H9 (cell line): ENCODE data around the gene ITPKB. TPM values are rescaled to one million over a fixed set of nuclear protein-coding genes. Genes with fewer than 3 reads are reported as not detected.

Source experiments
- DNase-seq: peaks from one replicate; pipeline ENCODE4 v3.0.0-alpha.2; 2017
- H2AFZ ChIP-seq: one replicate; pipeline ENCODE4 v1.6.1; 2013; ENCODE audit warnings: mild to moderate bottlenecking, low read length, control low read depth, moderate library complexity
- H2AK5ac ChIP-seq: 2 replicates; pipeline ENCODE4 v1.6.1; 2013; ENCODE audit warnings: low read length, control low read depth, mixed read lengths; ENCODE audit not compliant: insufficient read length
- H2BK120ac ChIP-seq: one replicate; pipeline ENCODE4 v1.6.1; 2013; ENCODE audit warnings: low read depth, mild to moderate bottlenecking, low read length, control low read depth, inconsistent platforms; ENCODE audit not compliant: poor library complexity, severe bottlenecking
- H2BK12ac ChIP-seq: 2 replicates; pipeline ENCODE4 v1.6.1; 2013; ENCODE audit warnings: low read length, control low read depth, mixed read lengths, low read depth; ENCODE audit not compliant: insufficient read length
- H2BK15ac ChIP-seq: 2 replicates; pipeline ENCODE4 v1.6.1; 2013; ENCODE audit warnings: low read depth, low read length, control low read depth
- H2BK20ac ChIP-seq: one replicate; pipeline ENCODE4 v1.6.1; 2013; ENCODE audit warnings: low read depth, mild to moderate bottlenecking, low read length, control low read depth, inconsistent platforms; ENCODE audit not compliant: poor library complexity, severe bottlenecking
- H2BK5ac ChIP-seq: 2 replicates; pipeline ENCODE4 v1.6.1; 2013; ENCODE audit warnings: low read length, control low read depth, mixed read lengths; ENCODE audit not compliant: insufficient read length
- H3K14ac ChIP-seq: 2 replicates; pipeline ENCODE4 v1.6.1; 2013; ENCODE audit warnings: low read length, control low read depth; ENCODE audit not compliant: insufficient read depth
- H3K18ac ChIP-seq: 2 replicates; pipeline ENCODE4 v1.6.1; 2013; ENCODE audit warnings: low read depth, mild to moderate bottlenecking, mixed read lengths, low read length, control low read depth; ENCODE audit not compliant: insufficient read length
- H3K23ac ChIP-seq: 2 replicates; pipeline ENCODE4 v1.6.1; 2013; ENCODE audit warnings: low read length, control low read depth, mixed read lengths, low read depth; ENCODE audit not compliant: insufficient read length
- H3K23me2 ChIP-seq: 2 replicates; pipeline ENCODE4 v1.6.1; 2013; ENCODE audit warnings: low read depth, mild to moderate bottlenecking, mixed read lengths, low read length, control low read depth; ENCODE audit not compliant: insufficient read length, poor library complexity, severe bottlenecking
- H3K27ac ChIP-seq: 2 replicates; pipeline ENCODE4 v1.5.1; 2013; ENCODE audit warnings: low read length, control low read depth, mixed read lengths, low read depth; ENCODE audit not compliant: insufficient read length
- H3K27me3 ChIP-seq: 2 replicates; pipeline ENCODE4 v1.6.1; 2013; ENCODE audit warnings: low read length, control low read depth, inconsistent platforms; ENCODE audit not compliant: insufficient read depth
- H3K4ac ChIP-seq: 2 replicates; pipeline ENCODE4 v1.6.1; 2013; ENCODE audit warnings: low read depth, mild to moderate bottlenecking, control low read depth, inconsistent platforms, low read length, moderate library complexity
- H3K4me1 ChIP-seq: 2 replicates; pipeline ENCODE4 v1.6.1; 2013; ENCODE audit warnings: low read length, control low read depth, inconsistent platforms; ENCODE audit not compliant: insufficient read depth
- H3K4me2 ChIP-seq: 2 replicates; pipeline ENCODE4 v1.6.1; 2013; ENCODE audit warnings: low read length, control low read depth, mixed read lengths; ENCODE audit not compliant: insufficient read length, insufficient read depth
- H3K56ac ChIP-seq: 2 replicates; pipeline ENCODE4 v1.6.1; 2013; ENCODE audit warnings: low read depth, mild to moderate bottlenecking, mixed read lengths, low read length, control low read depth; ENCODE audit not compliant: insufficient read length
- H3K79me1 ChIP-seq: 2 replicates; pipeline ENCODE4 v1.6.1; 2013; ENCODE audit warnings: low read depth, mild to moderate bottlenecking, moderate library complexity, low read length, control low read depth, inconsistent platforms; ENCODE audit not compliant: insufficient read depth, poor library complexity, severe bottlenecking
- H3K79me2 ChIP-seq: 2 replicates; pipeline ENCODE4 v1.6.1; 2013; ENCODE audit warnings: low read length, control low read depth, inconsistent platforms; ENCODE audit not compliant: insufficient read depth
- H3K9ac ChIP-seq: 2 replicates; pipeline ENCODE4 v1.6.1; 2013; ENCODE audit warnings: low read length, control low read depth, mixed read lengths; ENCODE audit not compliant: insufficient read length; ENCODE audit errors: extremely low read depth
- H3K9me3 ChIP-seq: one replicate; pipeline ENCODE4 v1.6.1; 2013; ENCODE audit warnings: low read depth, low read length, inconsistent platforms; ENCODE audit not compliant: control insufficient read depth
- H3T11ph ChIP-seq: one replicate; pipeline ENCODE4 v1.6.1; 2013; ENCODE audit warnings: mild to moderate bottlenecking, low read length, control low read depth, inconsistent platforms
- H4K20me1 ChIP-seq: one replicate; pipeline ENCODE4 v1.6.1; 2013; ENCODE audit not compliant: control insufficient read depth, insufficient read length, insufficient read depth
- H4K5ac ChIP-seq: 2 replicates; pipeline ENCODE4 v1.6.1; 2013; ENCODE audit warnings: low read depth, mild to moderate bottlenecking, mixed read lengths, low read length, control low read depth; ENCODE audit not compliant: insufficient read length
- H4K8ac ChIP-seq: replicated peaks from 2 replicates; pipeline ENCODE4 v1.6.1; 2013; ENCODE audit warnings: low read length, control low read depth, mixed read lengths, low read depth; ENCODE audit not compliant: insufficient read length
- H4K91ac ChIP-seq: 2 replicates; pipeline ENCODE4 v1.6.1; 2013; ENCODE audit warnings: low read depth, mild to moderate bottlenecking, moderate library complexity, mixed read lengths, low read length, control low read depth; ENCODE audit not compliant: insufficient read length
- H3K27ac Mint-ChIP-seq, 3 experiments: 2 replicates in 2 of 3; 3 replicates in 1 of 3; pipeline ENCODE4 v1.8.0; 2020 to 2021; ENCODE audit warnings: mixed read lengths in 3 of 3, mild to moderate bottlenecking in 1 of 3, moderate library complexity in 1 of 3
- H3K27me3 Mint-ChIP-seq: 2 replicates; pipeline ENCODE4 v1.8.0; 2021; ENCODE audit warnings: low read depth, mild to moderate bottlenecking, moderate library complexity, mixed read lengths
- H3K36me3 Mint-ChIP-seq, 3 experiments: 2 replicates in 2 of 3; 3 replicates in 1 of 3; pipeline ENCODE4 v1.8.0; 2020 to 2021; ENCODE audit warnings: low read depth in 3 of 3, mixed read lengths in 3 of 3; ENCODE audit not compliant: insufficient read depth in 1 of 3
- H3K4me1 Mint-ChIP-seq, 2 experiments: 2 replicates each; pipeline ENCODE4 v1.8.0; 2020; ENCODE audit warnings: mixed read lengths in 2 of 2
- H3K4me3 Mint-ChIP-seq, 2 experiments: 2 replicates in 1 of 2; 3 replicates in 1 of 2; pipeline ENCODE4 v1.8.0; 2020 to 2021; ENCODE audit warnings: mild to moderate bottlenecking in 2 of 2, mixed read lengths in 2 of 2, moderate library complexity in 1 of 2
- H3K9me3 Mint-ChIP-seq, 2 experiments: 2 replicates in 1 of 2; 3 replicates in 1 of 2; pipeline ENCODE4 v1.8.0; 2020; ENCODE audit warnings: mild to moderate bottlenecking in 2 of 2, mixed read lengths in 2 of 2, moderate library complexity in 1 of 2
- WGBS: extraction: QIAGEN DNeasy Blood & Tissue Kit; methylation state at CpG from one replicate; pipeline ENCODE4 v1.1.7; 2013; ENCODE audit warnings: missing lambda C conversion rate, low lambda C conversion rate, mixed read lengths; ENCODE audit not compliant: insufficient read length; ENCODE audit errors: extremely low coverage; 5-methylcytosine and 5-hydroxymethylcytosine counted together
- total RNA-seq: library from RNA; stranded (reverse); gene quantifications from 2 replicates; pipeline ENCODE4 v1.2.1, GENCODE V29; 2021
- TF ChIP-seq, protein P1 (sequence below): fragments of 200-600 bp; sonication (generic); conservative IDR thresholded peaks from 3 replicates; pipeline ENCODE4 v1.8.0; 2021; ENCODE audit warnings: antibody characterized with exemption, mild to moderate bottlenecking

ITPKB gene
- total RNA-seq, 1 experiment from 2014 or later = 3.8 TPM

DNA sequence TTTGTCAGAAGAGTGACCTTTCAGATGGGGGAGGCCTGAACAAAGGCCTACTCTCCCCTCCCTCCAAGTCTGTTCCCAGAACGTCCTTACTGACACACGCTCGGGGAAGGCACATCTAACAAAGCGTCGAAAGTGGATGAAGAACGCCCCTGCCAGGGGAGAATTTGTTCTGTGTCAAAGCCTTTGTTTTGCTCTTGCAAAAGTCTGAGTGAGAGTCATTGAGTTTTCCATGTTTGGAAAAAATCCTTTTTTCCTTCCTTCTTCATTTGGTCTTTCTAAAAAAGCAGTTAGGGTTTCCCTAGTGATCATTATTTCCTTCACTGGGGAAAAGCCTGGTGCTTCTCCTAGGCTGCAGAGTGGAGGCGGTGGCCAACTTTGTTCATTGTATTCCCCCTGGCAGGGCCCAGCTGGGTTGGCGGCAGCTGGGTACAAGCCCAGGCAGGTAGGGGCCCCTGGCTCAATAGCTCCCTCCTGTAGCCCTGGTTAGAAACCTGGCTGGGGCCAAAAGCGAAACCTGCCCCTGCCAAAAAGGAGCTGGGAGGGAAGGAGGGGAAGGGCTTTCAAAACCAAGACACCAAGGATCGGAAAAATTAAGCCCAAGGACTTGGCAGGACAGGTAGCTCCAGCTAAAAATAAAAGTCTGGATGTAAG, 81.1 kb downstream of the ITPKB start:
- H3K79me1 ChIP-seq = no peaks in the 10 kb centered on the region
- no peaks in the 10 kb centered on the region for H3K23me2 ChIP-seq
- H3K4ac ChIP-seq = no peak overlapping the region
- H3T11ph ChIP-seq = no peak overlapping the region
- Mint-ChIP-seq H3K36me3 (no peaks in the 10 kb centered on the region), H3K4me1 (peaks cover 75 to 79% of the 10 kb centered on the region in 2 experiments), H3K4me3 (no peak overlapping the region), H3K9me3 (no peaks in the 10 kb centered on the region), H3K27me3 (peaks cover 6% of the 10 kb centered on the region; the same call in 1 of the 2 replicates), H3K27ac (peak overlapping the region in 1 of 3 experiments; percentile 65; a peak in 2 of 7 replicates)
- no peak overlapping the region for H4K8ac ChIP-seq
- no peak overlapping the region for H2BK15ac ChIP-seq
- TF ChIP-seq, protein P1, sequence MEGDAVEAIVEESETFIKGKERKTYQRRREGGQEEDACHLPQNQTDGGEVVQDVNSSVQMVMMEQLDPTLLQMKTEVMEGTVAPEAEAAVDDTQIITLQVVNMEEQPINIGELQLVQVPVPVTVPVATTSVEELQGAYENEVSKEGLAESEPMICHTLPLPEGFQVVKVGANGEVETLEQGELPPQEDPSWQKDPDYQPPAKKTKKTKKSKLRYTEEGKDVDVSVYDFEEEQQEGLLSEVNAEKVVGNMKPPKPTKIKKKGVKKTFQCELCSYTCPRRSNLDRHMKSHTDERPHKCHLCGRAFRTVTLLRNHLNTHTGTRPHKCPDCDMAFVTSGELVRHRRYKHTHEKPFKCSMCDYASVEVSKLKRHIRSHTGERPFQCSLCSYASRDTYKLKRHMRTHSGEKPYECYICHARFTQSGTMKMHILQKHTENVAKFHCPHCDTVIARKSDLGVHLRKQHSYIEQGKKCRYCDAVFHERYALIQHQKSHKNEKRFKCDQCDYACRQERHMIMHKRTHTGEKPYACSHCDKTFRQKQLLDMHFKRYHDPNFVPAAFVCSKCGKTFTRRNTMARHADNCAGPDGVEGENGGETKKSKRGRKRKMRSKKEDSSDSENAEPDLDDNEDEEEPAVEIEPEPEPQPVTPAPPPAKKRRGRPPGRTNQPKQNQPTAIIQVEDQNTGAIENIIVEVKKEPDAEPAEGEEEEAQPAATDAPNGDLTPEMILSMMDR = no peak
- H3K14ac ChIP-seq = no peak overlapping the region
- no peak overlapping the region for H3K23ac ChIP-seq
- no CpG with 5 or more reads among the region's 10 CpGs for WGBS
- H2AK5ac ChIP-seq = no peak overlapping the region
- peaks cover 16% of the 10 kb centered on the region; the same call in 1 of the 2 replicates for H3K4me1 ChIP-seq
- H3K9me3 ChIP-seq = no peaks in the 10 kb centered on the region
- no peak overlapping the region for H3K9ac ChIP-seq
- H2BK120ac ChIP-seq = no peak overlapping the region
- no peak overlapping the region for H2AFZ ChIP-seq
- H4K91ac ChIP-seq = no peak overlapping the region
- H4K5ac ChIP-seq = no peak overlapping the region
- H2BK20ac ChIP-seq = no peak overlapping the region
- H4K20me1 ChIP-seq = no peaks in the 10 kb centered on the region
- H2BK5ac ChIP-seq = no peak overlapping the region
- H3K27me3 ChIP-seq = no peaks in the 10 kb centered on the region
- H3K56ac ChIP-seq = no peak overlapping the region
- no peak overlapping the region for H3K27ac ChIP-seq
- DNase-seq = no peak
- no peak overlapping the region for H3K4me2 ChIP-seq
- H3K18ac ChIP-seq = no peak overlapping the region
- H3K79me2 ChIP-seq = no peaks in the 10 kb centered on the region
- H2BK12ac ChIP-seq = no peak overlapping the region
